C4-2B (cell line): ENCODE results near the gene RNF150.
"Not testable (repeated sequence)": the region's sequence is repeated elsewhere in the genome, so short reads cannot be mapped to it uniquely, and the experiment has no call there.

Experiments
- ZFX ChIP-seq: fragments of 450-650 bp; IDR thresholded peaks from 2 replicates; pipeline ENCODE4 v1.6.1; 2017
- TF ChIP-seq, protein P1 (sequence below): fragments of 450-650 bp; conservative IDR thresholded peaks from 2 replicates; pipeline ENCODE4 v1.5.1; 2017; ENCODE audit warnings: mild to moderate bottlenecking

DNA sequence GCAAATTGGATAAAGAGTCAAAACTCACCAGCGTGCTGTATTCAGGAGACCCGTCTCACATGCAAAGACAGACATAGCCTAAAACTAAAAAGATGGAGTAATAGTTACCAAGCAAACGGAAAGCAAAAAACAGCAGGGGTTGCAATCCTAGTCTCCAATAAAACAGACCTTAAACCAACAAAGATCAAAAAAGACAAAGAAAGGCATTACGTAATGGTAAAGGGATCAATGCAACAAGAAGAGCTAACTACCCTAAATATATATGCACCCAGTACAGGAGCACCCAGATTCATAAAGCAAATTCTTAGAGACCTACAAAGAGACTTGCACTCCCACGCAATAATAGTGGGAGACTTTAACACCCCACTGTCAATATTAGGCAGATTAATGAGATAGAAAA is 31.7 kb upstream of the RNF150 start:
- TF ChIP-seq, protein P1, sequence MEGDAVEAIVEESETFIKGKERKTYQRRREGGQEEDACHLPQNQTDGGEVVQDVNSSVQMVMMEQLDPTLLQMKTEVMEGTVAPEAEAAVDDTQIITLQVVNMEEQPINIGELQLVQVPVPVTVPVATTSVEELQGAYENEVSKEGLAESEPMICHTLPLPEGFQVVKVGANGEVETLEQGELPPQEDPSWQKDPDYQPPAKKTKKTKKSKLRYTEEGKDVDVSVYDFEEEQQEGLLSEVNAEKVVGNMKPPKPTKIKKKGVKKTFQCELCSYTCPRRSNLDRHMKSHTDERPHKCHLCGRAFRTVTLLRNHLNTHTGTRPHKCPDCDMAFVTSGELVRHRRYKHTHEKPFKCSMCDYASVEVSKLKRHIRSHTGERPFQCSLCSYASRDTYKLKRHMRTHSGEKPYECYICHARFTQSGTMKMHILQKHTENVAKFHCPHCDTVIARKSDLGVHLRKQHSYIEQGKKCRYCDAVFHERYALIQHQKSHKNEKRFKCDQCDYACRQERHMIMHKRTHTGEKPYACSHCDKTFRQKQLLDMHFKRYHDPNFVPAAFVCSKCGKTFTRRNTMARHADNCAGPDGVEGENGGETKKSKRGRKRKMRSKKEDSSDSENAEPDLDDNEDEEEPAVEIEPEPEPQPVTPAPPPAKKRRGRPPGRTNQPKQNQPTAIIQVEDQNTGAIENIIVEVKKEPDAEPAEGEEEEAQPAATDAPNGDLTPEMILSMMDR = not testable (repeated sequence)
- not testable (repeated sequence) for TF ChIP-seq ZFX
